ENCODE measurements around the gene ITM2C.
A peak's percentile ranks its signal among the peaks of the same experiment; 100 is the strongest.

Gene ITM2C

DNA sequence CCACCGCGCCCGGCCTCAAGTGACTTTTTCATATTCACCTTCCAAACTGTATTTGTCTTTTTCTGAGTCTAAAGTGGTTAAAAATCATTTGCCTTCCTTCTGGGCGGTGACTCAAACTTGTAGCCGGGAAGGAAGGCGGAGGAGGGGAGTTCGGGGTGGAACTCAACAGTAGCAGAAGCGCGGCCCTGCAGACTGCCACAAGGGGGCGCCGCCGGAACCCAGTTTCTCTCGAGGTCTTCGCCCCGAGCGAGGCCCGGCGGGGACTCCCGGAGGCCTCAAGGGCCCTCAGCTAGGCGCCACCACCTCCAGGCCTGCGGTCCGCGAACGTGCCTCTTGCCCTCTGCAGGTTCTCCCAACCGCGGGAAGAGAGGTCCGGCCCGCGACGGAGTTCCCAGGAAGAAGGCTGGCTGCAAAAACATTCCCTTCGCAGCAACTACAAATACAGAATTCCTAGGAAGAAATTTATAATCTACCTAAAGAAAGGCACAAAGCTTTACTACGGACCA lies 16.8 kb upstream of the ITM2C start:
- peaks cover 26% of the 10 kb centered on the region for H3K9me3 ChIP-seq
- H3K9ac ChIP-seq = no peak overlapping the region
- H3K27ac ChIP-seq = no peak overlapping the region
- no peaks in the 10 kb centered on the region for H4K20me1 ChIP-seq
- no peak overlapping the region for H3K4me2 ChIP-seq
- no peaks in the 10 kb centered on the region for H3K27me3 ChIP-seq
- no peak overlapping the region for H3K4me3 ChIP-seq
- no peaks in the 10 kb centered on the region for H3K4me1 ChIP-seq
- TF ChIP-seq Cebpa-rat (IDR thresholded peaks at IDR 0.05) = no peak
- H3K36me3 ChIP-seq = no peaks in the 10 kb centered on the region

DNA sequence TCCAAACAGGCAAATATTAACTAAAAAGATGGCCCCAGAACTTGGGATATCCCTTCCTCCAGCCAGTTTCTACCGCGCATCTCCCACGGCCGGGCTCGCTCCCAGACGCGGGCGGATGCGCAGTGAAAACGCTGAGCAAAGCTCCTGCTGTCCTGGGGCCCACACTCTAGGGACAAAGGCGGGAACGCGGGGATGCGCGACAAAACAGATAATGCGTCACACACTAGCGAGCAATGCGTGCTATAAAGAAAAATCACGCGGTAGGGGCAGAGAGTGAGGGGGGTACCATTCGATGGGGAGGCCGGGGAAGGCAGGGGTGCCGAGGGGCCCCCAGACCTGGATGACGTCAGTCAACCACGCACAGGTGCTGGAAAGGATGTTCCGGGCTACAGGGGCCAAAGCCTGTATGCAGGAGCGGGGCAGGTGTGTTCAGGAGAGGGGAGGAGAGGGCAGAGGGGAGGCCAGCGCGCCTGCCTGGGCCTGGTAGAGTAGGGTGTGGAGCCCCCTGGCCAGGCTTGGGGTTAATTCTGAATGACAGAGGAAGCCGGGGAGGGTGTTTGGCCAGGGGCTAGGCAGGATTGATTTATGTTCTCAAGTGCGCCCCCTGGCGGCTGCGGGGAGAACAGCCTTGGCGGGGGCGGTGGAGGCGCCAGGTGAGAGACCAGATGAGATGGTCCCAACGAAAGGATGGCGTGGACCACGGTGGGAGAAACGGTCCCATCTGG lies 14.9 kb upstream of the ITM2C start:
- no peak overlapping the region for H3K4me3 ChIP-seq
- no peaks in the 10 kb centered on the region for H3K27me3 ChIP-seq
- H4K20me1 ChIP-seq = no peaks in the 10 kb centered on the region
- H3K4me1 ChIP-seq = no peaks in the 10 kb centered on the region
- H3K27ac ChIP-seq = no peak overlapping the region
- no peak overlapping the region for H3K9ac ChIP-seq
- no peak overlapping the region for H3K4me2 ChIP-seq
- no peaks in the 10 kb centered on the region for H3K36me3 ChIP-seq
- peaks cover 26% of the 10 kb centered on the region for H3K9me3 ChIP-seq
- TF ChIP-seq Cebpa-rat (IDR thresholded peaks at IDR 0.05) = no peak

DNA sequence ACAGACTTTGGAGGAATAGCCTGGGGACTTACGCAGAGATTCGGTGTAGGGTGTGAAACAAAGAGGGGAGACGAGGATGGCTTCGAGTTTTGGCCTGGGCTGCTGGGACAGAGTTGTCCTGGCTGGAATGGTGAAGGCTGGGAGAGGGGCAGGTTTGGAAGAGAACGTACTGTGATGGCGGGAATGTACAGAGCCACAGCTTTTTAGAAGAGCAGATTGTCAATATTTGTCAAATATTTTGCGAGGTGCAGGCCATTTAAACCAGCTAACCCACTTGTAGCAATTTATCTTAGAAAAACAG lies 14.4 kb upstream of the ITM2C start:
- Histone ChIP-seq H3K4me3 (no peak overlapping the region), H3K27me3 (no peaks in the 10 kb centered on the region), H3K36me3 (no peaks in the 10 kb centered on the region), H3K27ac (no peak overlapping the region), H3K4me2 (no peak overlapping the region), H3K9me3 (peaks cover 26% of the 10 kb centered on the region), H3K4me1 (no peaks in the 10 kb centered on the region), H3K9ac (no peak overlapping the region), H4K20me1 (no peaks in the 10 kb centered on the region)
- TF ChIP-seq Cebpa-rat (IDR thresholded peaks at IDR 0.05) = no peak

DNA sequence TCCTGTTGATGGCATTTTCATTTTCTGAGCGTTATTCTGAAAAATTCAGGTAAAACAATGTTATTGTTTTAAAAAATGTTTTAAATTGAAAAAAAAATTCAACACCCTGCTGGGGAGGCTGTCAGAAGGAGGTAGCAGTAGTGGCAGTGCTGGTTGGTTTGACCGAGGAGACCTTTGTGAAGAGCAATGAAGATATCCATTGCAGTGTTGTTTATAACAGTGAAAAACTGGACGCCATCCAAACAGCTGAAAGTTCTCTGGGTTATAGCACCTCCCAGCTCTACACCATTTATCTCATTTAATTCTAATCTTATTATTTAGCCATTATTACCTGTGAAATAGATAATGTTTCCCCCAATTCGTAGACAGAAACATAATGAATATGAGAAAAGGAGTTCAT lies 12.6 kb upstream of the ITM2C start:
- H3K4me3 ChIP-seq = no peak overlapping the region
- H4K20me1 ChIP-seq = no peaks in the 10 kb centered on the region
- H3K27ac ChIP-seq = no peak overlapping the region
- no peak for TF ChIP-seq Cebpa-rat (IDR thresholded peaks at IDR 0.05)
- H3K9me3 ChIP-seq = peaks cover 19% of the 10 kb centered on the region
- no peaks in the 10 kb centered on the region for H3K4me1 ChIP-seq
- no peak overlapping the region for H3K9ac ChIP-seq
- H3K27me3 ChIP-seq = no peaks in the 10 kb centered on the region
- no peak overlapping the region for H3K4me2 ChIP-seq
- H3K36me3 ChIP-seq = no peaks in the 10 kb centered on the region

DNA sequence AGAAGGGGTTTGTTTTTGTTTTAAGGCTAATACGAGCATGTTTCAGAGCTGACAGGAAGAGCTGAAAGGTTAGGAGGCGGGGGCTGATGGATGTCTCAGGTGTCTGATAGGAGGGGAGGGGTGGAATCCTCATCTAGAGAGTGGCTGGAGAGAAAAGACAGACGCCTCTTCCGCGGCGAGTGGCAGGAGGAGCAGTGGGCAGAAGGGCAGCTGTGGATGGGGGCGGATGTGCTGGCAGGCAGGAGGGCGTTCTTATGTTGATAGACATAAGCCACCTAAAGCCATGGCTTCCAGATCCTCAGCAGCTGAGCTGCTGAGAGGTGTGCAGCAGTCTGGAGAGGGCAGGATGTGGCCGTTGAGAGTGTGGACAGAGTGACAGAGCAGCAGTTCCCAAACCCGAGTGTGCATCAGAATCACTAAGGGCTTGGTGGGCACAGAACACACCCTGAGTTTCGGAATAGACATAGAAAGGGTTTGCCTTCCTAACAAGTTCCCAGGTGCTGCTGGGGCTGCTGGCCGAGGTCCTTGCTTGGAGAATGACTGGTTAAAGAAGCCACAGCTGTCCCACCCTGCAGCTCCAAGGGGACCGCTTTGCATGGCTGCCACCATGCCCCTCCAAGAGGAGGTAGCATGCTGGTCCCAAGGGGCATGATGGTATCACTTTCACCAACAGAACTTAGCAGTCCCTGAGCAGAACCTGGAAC lies 3.0 kb upstream of the ITM2C start:
- Histone ChIP-seq H3K4me2 (peak overlapping the region; percentile 83), H3K9ac (peak overlapping the region; percentile 4; the same call in 1 of the 2 replicates), H3K4me3 (no peak overlapping the region), H3K4me1 (peaks cover 47% of the 10 kb centered on the region), H3K27ac (no peak overlapping the region; the same call in 1 of the 2 replicates), H3K27me3 (no peaks in the 10 kb centered on the region), H3K36me3 (no peaks in the 10 kb centered on the region), H3K9me3 (no peaks in the 10 kb centered on the region), H4K20me1 (peaks cover 8% of the 10 kb centered on the region)
- no peak for TF ChIP-seq Cebpa-rat (IDR thresholded peaks at IDR 0.05)

DNA sequence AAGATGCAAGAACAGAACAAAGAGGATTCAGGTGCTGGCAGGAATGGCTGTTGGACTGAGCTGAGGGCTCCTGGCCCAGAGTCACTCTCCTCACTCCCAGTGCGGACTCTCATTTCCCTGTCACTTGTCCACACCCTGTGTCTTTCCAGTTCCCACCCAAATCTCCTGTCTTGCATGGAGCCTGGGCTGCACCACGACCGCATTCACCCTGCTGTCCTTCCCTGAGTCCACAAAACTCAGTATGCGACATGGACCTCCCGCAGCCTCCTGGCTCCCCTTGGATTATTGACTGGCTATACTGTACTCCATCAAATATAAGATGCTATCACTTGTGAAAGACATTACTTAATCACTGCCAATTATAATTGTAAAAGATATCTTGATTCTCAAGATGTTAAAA lies 2.5 kb upstream of the ITM2C start:
- peaks cover 14% of the 10 kb centered on the region for H4K20me1 ChIP-seq
- TF ChIP-seq Cebpa-rat (IDR thresholded peaks at IDR 0.05) = no peak
- no peak overlapping the region for H3K4me3 ChIP-seq
- no peaks in the 10 kb centered on the region for H3K9me3 ChIP-seq
- H3K27me3 ChIP-seq = no peaks in the 10 kb centered on the region
- peaks cover 53% of the 10 kb centered on the region for H3K4me1 ChIP-seq
- H3K4me2 ChIP-seq = peak overlapping the region; percentile 83
- H3K9ac ChIP-seq = no peak overlapping the region
- no peak overlapping the region for H3K27ac ChIP-seq
- no peaks in the 10 kb centered on the region for H3K36me3 ChIP-seq

DNA sequence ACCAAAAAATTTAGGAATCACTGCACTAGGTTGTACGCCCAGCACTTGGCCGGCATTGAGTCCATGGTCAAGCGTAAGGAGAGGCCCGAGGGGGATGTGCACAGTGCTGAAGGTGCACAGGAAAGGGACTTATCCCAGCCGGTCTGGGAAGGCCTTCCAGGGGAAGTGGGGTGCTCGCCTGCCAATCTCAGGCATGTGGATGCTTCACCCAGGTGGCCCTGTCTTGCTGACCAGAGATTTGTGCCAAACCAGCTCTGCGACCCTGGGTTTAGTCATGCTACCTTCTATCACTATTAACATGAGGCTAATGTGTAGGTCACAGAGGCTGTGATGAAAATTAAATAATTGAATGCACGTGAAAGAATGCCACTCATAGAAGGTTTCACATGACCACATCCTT lies 1.7 kb upstream of the ITM2C start:
- H3K4me1 ChIP-seq = peaks cover 61% of the 10 kb centered on the region
- no peaks in the 10 kb centered on the region for H3K9me3 ChIP-seq
- no peak overlapping the region for H3K27ac ChIP-seq
- H4K20me1 ChIP-seq = peaks cover 21% of the 10 kb centered on the region
- no peak overlapping the region for H3K9ac ChIP-seq
- H3K27me3 ChIP-seq = no peaks in the 10 kb centered on the region
- no peak overlapping the region for H3K4me3 ChIP-seq
- H3K4me2 ChIP-seq = no peak overlapping the region
- H3K36me3 ChIP-seq = no peaks in the 10 kb centered on the region
- no peak for TF ChIP-seq Cebpa-rat (IDR thresholded peaks at IDR 0.05)

DNA sequence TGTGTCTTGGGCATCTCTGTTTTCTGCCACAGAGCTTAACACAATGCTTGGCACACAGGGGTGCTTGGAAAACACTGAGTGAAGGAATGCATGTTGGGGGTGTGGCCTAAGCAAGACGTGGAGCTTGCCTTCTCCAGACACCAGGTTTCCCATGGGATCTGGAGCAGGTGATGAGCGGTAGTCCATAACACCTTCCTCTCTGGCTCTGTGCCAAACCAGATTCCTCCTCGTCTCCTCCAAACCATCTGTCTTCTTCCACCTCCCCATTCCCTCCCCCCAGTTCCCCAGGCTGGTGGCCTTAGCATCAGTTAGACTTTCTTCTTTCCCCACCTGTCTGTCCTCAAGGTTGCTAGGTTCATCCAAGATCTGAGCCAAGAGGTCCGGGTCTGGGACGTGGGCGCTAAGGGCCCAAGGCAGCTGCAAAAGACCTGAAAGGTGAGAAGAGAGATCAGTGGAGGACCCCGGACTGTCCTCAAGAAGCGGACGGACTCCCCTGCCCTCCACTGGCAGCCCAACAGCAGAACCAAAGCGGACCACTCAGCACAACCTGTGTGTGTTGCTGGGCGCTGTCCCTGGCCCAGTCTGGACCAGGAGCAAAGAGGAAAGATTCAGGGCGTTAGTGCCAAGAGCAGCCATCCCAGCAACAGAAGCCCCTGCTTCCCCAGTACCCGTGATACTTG lies 1.2 kb upstream of the ITM2C start:
- Histone ChIP-seq H3K27me3 (no peaks in the 10 kb centered on the region), H3K27ac (no peak overlapping the region), H3K36me3 (no peaks in the 10 kb centered on the region), H3K4me3 (no peak overlapping the region), H4K20me1 (peaks cover 27% of the 10 kb centered on the region), H3K4me2 (peak overlapping the region; percentile 92; the same call in 1 of the 2 replicates), H3K9ac (no peak overlapping the region), H3K4me1 (peaks cover 66% of the 10 kb centered on the region), H3K9me3 (no peaks in the 10 kb centered on the region)
- TF ChIP-seq Cebpa-rat (IDR thresholded peaks at IDR 0.05) = no peak

DNA sequence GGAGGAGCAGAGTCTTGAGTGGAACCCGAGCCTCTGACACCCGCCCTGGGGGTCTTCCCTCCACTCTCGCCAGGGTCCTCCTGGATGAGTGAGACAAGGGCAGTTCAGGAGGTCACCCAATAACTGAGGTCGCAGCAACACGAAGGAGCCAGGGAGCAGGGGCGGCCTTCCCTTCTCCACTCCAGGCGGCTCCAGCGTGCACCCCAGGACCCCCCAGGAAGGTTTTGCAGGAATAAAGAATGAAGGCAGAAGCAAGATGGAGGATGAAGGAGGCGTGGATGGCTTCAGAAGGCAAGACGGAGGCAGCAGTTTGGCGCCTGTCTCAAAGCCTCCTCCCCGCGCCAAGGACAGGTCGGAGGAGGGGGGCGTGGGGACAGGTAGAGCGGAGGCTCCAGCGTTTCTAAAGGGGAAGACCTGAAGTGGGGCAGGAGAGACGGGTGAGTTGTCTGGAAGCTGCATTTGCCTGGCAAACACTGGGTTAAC lies 579 bp upstream of the ITM2C start:
- no peak for TF ChIP-seq Cebpa-rat (IDR thresholded peaks at IDR 0.05)
- Histone ChIP-seq H3K4me2 (peak overlapping the region; percentile 92), H3K9ac (peak overlapping the region; percentile 61; the same call in 1 of the 2 replicates), H3K27me3 (no peaks in the 10 kb centered on the region), H3K36me3 (no peaks in the 10 kb centered on the region), H3K4me3 (peak overlapping the region; percentile 93), H3K27ac (no peak overlapping the region), H3K4me1 (peaks cover 72% of the 10 kb centered on the region), H3K9me3 (no peaks in the 10 kb centered on the region), H4K20me1 (peaks cover 32% of the 10 kb centered on the region)

DNA sequence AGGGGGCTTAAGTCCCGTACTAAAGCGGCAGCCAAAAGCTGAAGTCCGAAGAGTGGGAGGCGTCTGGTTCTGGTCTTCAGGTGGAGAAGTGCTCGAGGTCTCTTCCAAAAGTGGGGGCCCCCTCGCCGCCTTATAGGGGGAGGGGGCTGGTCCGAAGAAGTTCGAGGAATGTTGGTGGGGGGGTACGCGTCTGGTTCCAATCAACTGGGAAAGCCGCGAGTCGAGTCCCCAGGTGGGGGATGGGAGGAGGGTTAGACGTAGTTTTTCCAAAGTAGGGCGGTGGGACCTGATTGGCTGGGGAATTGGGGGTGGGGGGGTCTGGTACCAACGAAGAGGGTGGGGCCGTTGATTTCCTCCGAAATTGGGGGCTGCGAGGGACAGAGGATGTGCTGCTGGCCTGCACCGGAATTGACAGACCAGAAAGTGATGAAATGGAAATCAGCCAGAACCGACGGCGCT lies 594 bp downstream of the ITM2C start:
- TF ChIP-seq Cebpa-rat (IDR thresholded peaks at IDR 0.05) = no peak
- Histone ChIP-seq H3K9me3 (no peaks in the 10 kb centered on the region), H3K4me2 (peak overlapping the region; percentile 92), H3K9ac (peak overlapping the region; percentile 89), H3K4me3 (peak overlapping the region; percentile 93), H3K27me3 (no peaks in the 10 kb centered on the region), H4K20me1 (peaks cover 44% of the 10 kb centered on the region), H3K36me3 (no peaks in the 10 kb centered on the region), H3K4me1 (peaks cover 84% of the 10 kb centered on the region), H3K27ac (peak overlapping the region; percentile 87)
